HEK293T (cell line): ENCODE measurements around the gene RAB12.

ENCODE experiments used
- BHLHE40 ChIP-seq: fragments of 450-650 bp; IDR thresholded peaks from 2 replicates; pipeline ENCODE4 v1.6.1; 2016; ENCODE audit warnings: mild to moderate bottlenecking, moderate library complexity, borderline replicate concordance
- CTBP1 ChIP-seq: fragments of 450-650 bp; IDR thresholded peaks from 2 replicates; pipeline ENCODE4 v1.6.1; 2016; ENCODE audit warnings: borderline replicate concordance
- FOXM1 ChIP-seq: fragments of 450-650 bp; IDR thresholded peaks from 2 replicates; pipeline ENCODE4 v1.6.1; 2017; ENCODE audit warnings: mild to moderate bottlenecking, borderline replicate concordance
- NFRKB ChIP-seq: fragments of 450-650 bp; IDR thresholded peaks from 2 replicates; pipeline ENCODE4 v1.6.1; 2016; ENCODE audit warnings: mild to moderate bottlenecking, moderate library complexity
- SP1 ChIP-seq: fragments of 450-650 bp; IDR thresholded peaks from 2 replicates; pipeline ENCODE4 v1.6.1; 2017
- TARDBP ChIP-seq: fragments of 450-650 bp; IDR thresholded peaks from 2 replicates; pipeline ENCODE4 v1.6.1; 2016
- ZNF384 ChIP-seq: fragments of 450-650 bp; IDR thresholded peaks from 2 replicates; pipeline ENCODE4 v1.6.1; 2016

DNA sequence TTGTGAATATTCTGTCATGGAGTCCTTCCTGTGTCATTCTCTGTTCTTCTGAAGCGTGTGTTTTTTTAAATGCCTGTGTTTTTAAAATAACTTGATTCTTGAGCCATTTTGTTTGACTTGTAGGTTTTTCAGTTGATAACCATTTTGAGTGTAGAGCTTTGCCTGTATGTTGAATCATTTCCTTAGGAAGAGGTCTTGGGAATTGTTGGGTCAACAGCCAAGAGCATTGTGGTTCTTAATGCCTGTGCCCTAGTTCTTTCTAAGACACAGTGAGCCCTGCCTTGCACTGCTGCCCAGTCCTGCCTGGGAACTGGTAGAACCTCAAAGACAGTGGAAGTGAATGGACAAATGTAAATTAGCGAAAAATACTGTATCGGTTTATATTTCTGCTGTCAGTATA, 25.9 kb downstream of the RAB12 start:
- TF ChIP-seq SP1 (no peak), NFRKB (no peak), CTBP1 (no peak), TARDBP (no peak), ZNF384 (no peak), FOXM1 (no peak), BHLHE40 (no peak)
